Pancreas (tissue), 10 donors: Measurements from ENCODE around the gene CYP2R1. TPM values are rescaled to one million over a fixed set of nuclear protein-coding genes. Genes with fewer than 3 reads are reported as not detected.
A peak's percentile ranks its signal among the peaks of the same experiment; 100 is the strongest.

Experiments
- ATAC-seq, 4 donors: fragments of 200-7000 bp; cut with Tn5 transposase; one replicate each; pipeline versions ENCODE4 v1.8.0 to v1.9.1; 2020; ENCODE audit warnings: mild to moderate bottlenecking in 4 of 4, moderate library complexity in 4 of 4
- DNase-seq, 6 donors: peaks; one replicate each; pipeline ENCODE4 v3.0.0-alpha.2; 2020
- FAIRE-seq: peaks from 2 replicates; lab custom pipeline; 2012; peaks lifted over from hg19 to GRCh38; lab: Jason Lieb, UNC
- H3K27ac ChIP-seq, 4 donors: fragments of 200-600 bp; sonication (generic); 1 replicate in 3 of 4; 2 replicates in 1 of 4; pipeline versions ENCODE4 v1.5.0 to v1.8.0; 2020
- H3K27me3 ChIP-seq, 4 donors: fragments of 200-600 bp; one replicate each; pipeline ENCODE4 v1.8.0; 2021
- H3K36me3 ChIP-seq, 3 donors: fragments of 200-600 bp; sonication (generic) in 1 of 3; one replicate each; pipeline versions ENCODE4 v1.5.0 to v1.8.0; 2020 to 2021
- H3K4me1 ChIP-seq, 3 donors: fragments of 200-600 bp; one replicate each; pipeline ENCODE4 v1.8.0; 2021
- H3K4me3 ChIP-seq, 4 donors: fragments of 200-600 bp; sonication (generic) in 2 of 4; one replicate each; pipeline versions ENCODE4 v1.5.0 to v1.8.0; 2020 to 2021
- H3K9me3 ChIP-seq, 4 donors: fragments of 200-600 bp; one replicate each; pipeline ENCODE4 v1.8.0; 2021
- CTCF ChIP-seq, 4 donors: fragments of 200-600 bp; sonication (generic) in 3 of 4; IDR thresholded peaks; one replicate each; pipeline versions ENCODE4 v1.5.0 to v1.8.0; 2021; ENCODE audit warnings: antibody characterized with exemption in 4 of 4
- WGBS, 2 donors: extraction: QIAGEN DNeasy Blood & Tissue Kit; methylation state at CpG; one replicate each; pipeline ENCODE4 v1.1.7; 2013; 5-methylcytosine and 5-hydroxymethylcytosine counted together
- intact Hi-C, 3 donors: fragments of 100-400 bp; cut with DNase I; formaldehyde crosslinking; loops; one replicate each; pipeline versions ENCODE4 v1.11.1 to v1.14.2; 2022
- polyA plus RNA-seq, 2 donors: library from polyadenylated mRNA; stranded (reverse); fragments of 200-250 nt; gene quantifications; one replicate each; pipeline ENCODE4 v1.2.3, GENCODE V29; 2013
- total RNA-seq, 6 donors: library from RNA; stranded (reverse); fragmentation: NEBNext Ultra II Directional in 4 of 6; extraction: Animal tissue kit (Norgen Biotek cat#: 25700) in 4 of 6; gene quantifications; one replicate each; pipeline versions ENCODE4 v1.2.1 to v1.2.4, GENCODE V29; 2021 to 2023
- donor health status: healthy with polysubstance abuse.
- donor health status: DM: no; HTN: no; CAD: no; lungs with moderate emphysema.
- donor health status: DM: no; HTN: no; CAD: no.
- donor health status: control.
- donor health status: control.
- donor health status: Bipolar disorder and iron deficiency.
- donor health status: DM: yes; HTN: yes; CAD: no.
- donor health status: DM: no; HTN: no; CAD: no.
- donor health status: DM: no; HTN: no; CAD: no.
- donor health status: DM: yes; HTN: yes; CAD: no.

CYP2R1 gene
- total and polyA plus RNA-seq, 8 donors = 5.0 to 33.0 (median 9.5) TPM

- no peak overlapping the region for H3K4me3 ChIP-seq
- no peak overlapping the region for H3K27ac ChIP-seq
- H3K4me1 ChIP-seq = no peaks in the 10 kb centered on the region
- no peak for FAIRE-seq
- H3K9me3 ChIP-seq = no peaks in the 10 kb centered on the region
- DNase-seq = peak in 1 of 6 donors; percentile 29
- no peaks in the 10 kb centered on the region for H3K27me3 ChIP-seq
- intact Hi-C loops = no loop called here
- no peak for ATAC-seq
- whole genome bisulfite sequencing, 2 donors = 94 to 95% methylated on average over 4 of the region's 4 CpGs
- no peaks in the 10 kb centered on the region for H3K36me3 ChIP-seq
- no peak for TF ChIP-seq CTCF (IDR thresholded peaks at IDR 0.05)
Measured at GRCh38 chr11:14852571-14853177, 39.4 kb downstream of the CYP2R1 start.

GRCh38 chr11:14842002-14842401 is 50.0 kb downstream of the CYP2R1 start:
- H3K27ac ChIP-seq = no peak overlapping the region
- H3K4me1 ChIP-seq = no peaks in the 10 kb centered on the region
- H3K27me3 ChIP-seq = no peaks in the 10 kb centered on the region
- H3K9me3 ChIP-seq = no peaks in the 10 kb centered on the region
- DNase-seq (no peak), FAIRE-seq (no peak), ATAC-seq (no peak)
- no peak for TF ChIP-seq CTCF (IDR thresholded peaks at IDR 0.05)
- no peak overlapping the region for H3K4me3 ChIP-seq
- no peaks in the 10 kb centered on the region for H3K36me3 ChIP-seq
- intact Hi-C loops = no loop called here
- 94 to 95% methylated on average over 3 of the region's 3 CpGs for WGBS, 2 donors

- FAIRE-seq = peak; percentile 20
- H3K27me3 ChIP-seq = no peaks in the 10 kb centered on the region
- no peaks in the 10 kb centered on the region for H3K4me1 ChIP-seq
- intact Hi-C loops = no loop called here
- H3K4me3 ChIP-seq = no peak overlapping the region
- H3K36me3 ChIP-seq = no peaks in the 10 kb centered on the region
- TF ChIP-seq CTCF (IDR thresholded peaks at IDR 0.05) = no peak
- H3K9me3 ChIP-seq = no peaks in the 10 kb centered on the region
- ATAC-seq = no peak
- no peak for DNase-seq
- H3K27ac ChIP-seq = no peak overlapping the region
Measured at GRCh38 chr11:14835496-14836492, 56.2 kb downstream of the CYP2R1 start.

Other genes with a start within 250 kb of the CYP2R1 start
- 10 to 100 TPM in 3 of 6 donors, 1 to 10 TPM in 3; 5.1 to 14.1 (median 9.9) TPM for gene PDE3B, start 248.4 kb downstream of the CYP2R1 start, total RNA-seq
- gene PDE3B, start 248.4 kb downstream of the CYP2R1 start, polyA plus RNA-seq = 1 to 10 TPM; 5.5 to 9.4 TPM
- under 1 TPM in 1 of 6 donors, not detected in 5; 0.38 TPM for gene CALCA, start 80.1 kb upstream of the CYP2R1 start, total RNA-seq
- gene CALCA, start 80.1 kb upstream of the CYP2R1 start, polyA plus RNA-seq = under 1 TPM in 1 of 2 donors, not detected in 1; 0.12 TPM
- gene CALCB, start 181.4 kb upstream of the CYP2R1 start, total RNA-seq = 1 to 10 TPM in 5 of 6 donors, under 1 TPM in 1; 0.83 to 2.6 (median 1.3) TPM
- 1 to 10 TPM in 1 of 2 donors, under 1 TPM in 1; 0.89 to 1.2 TPM for gene CALCB, start 181.4 kb upstream of the CYP2R1 start, polyA plus RNA-seq
- gene INSC, start 222.7 kb upstream of the CYP2R1 start, total RNA-seq = under 1 TPM; 0.50 to 0.88 (median 0.56) TPM
- 1 to 10 TPM; 1.3 to 1.6 TPM for gene INSC, start 222.7 kb upstream of the CYP2R1 start, polyA plus RNA-seq